ENCODE results near the gene ZG16.
"Not testable (repeated sequence)": the region's sequence is repeated elsewhere in the genome, so short reads cannot be mapped to it uniquely, and the experiment has no call there.

Gene ZG16

DNA sequence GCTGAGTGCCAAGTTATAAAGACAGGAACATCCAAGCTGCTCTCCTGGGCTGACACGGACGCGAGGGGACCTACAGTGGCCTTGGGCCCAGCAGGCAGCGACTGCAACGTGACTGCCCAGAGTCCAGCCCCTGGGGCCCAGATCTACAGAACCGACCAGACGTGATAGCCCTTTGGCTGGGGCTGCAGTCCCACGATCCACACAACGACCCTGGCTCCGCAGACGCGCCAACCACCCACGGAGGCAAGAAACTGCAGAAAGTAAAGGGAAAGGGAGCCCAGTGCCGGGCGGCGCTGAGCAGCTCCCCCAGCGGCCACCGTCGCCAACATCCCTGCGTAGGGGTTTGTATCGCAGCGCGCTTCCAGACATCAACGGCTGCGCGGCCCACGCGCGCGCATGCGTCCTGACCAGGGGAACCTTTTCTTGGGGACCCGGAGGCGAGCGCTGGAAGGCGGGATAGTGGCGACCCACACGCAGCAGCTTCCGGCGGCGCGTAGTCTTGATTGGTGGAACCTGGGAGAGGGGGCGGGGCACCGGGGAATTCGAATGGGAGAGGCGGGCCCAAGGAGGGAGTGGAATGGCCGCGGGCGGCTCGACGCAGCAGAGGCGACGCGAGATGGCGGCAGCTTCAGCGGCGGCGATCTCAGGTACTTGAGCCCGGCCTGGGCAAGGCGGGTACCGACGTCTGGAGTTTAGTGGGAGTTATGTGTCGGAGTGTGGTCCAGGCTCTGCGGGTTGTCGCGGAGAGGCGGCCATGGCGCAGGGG lies 12.3 kb downstream of the ZG16 start, which contains the start of gene KIF22:
Gene KIF22, plus strand, starts transcription at position 569 of the 766 bp plus-strand sequence. Its CDS starts 9 bp downstream, at position 578.
- Mint-ChIP-seq H3K27me3 (no peaks in the 10 kb centered on the region), H3K4me1 (peaks cover 52% of the 10 kb centered on the region), H3K4me3 (peak within 1 kb of the TSS; percentile 91 to 95), H3K9me3 (no peaks in the 10 kb centered on the region), H3K27ac (peak within 1 kb of the TSS; percentile 98 to 100)
- ATAC-seq, result peak; percentile 98
- DNase-seq, result peak; percentile 100

DNA sequence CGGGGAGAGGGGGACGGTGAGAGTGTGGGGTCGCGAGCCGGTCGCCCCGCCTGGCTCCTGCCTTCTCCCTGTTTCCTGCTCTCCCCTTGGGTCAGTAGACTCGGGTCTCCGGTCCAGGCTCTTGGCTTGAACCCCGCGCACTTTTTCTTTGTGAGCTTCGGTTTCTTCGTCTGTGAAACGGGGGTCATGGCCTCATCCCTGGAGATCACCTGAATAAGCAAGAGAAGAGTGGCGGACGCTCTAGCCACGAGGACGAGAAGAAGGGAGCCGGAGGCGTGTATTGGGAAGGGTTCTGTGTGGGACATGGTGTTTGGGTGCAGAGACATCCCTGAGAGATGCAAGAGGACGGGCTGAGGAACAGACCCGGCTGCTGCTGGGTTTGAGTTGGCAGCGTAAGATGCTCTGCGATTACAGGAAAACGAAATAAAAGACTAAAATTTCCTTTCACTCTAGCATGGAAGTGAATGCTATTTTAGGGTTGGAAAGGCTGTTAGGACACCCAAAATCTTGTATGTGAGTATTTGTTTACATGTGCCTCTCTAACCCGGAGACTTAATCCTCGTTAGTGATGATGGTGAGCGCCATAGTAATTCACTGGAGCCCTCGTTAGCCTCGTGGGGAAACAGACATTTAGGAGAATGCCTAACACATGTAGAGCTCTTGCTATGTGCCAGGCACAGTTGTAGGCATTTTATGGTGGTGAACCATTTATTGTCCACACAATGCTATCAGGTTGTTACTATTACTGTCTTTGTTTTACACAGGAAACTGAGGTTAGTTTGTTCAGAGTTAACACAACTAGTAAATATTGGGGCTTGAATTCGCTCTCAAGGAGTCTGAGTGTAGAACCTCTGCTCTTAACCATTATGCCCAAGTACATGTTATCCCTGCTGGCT lies 13.1 kb downstream of the ZG16 start:
- peak overlapping the region; percentile 91 to 95 for H3K4me3 Mint-ChIP-seq
- peak; percentile 21 for ATAC-seq
- H3K27me3 Mint-ChIP-seq, result no peaks in the 10 kb centered on the region
- H3K9me3 Mint-ChIP-seq, result no peaks in the 10 kb centered on the region
- peaks cover 48% of the 10 kb centered on the region for H3K4me1 Mint-ChIP-seq
- peak overlapping the region; percentile 98 to 100 for H3K27ac Mint-ChIP-seq
- DNase-seq, result no peak

DNA sequence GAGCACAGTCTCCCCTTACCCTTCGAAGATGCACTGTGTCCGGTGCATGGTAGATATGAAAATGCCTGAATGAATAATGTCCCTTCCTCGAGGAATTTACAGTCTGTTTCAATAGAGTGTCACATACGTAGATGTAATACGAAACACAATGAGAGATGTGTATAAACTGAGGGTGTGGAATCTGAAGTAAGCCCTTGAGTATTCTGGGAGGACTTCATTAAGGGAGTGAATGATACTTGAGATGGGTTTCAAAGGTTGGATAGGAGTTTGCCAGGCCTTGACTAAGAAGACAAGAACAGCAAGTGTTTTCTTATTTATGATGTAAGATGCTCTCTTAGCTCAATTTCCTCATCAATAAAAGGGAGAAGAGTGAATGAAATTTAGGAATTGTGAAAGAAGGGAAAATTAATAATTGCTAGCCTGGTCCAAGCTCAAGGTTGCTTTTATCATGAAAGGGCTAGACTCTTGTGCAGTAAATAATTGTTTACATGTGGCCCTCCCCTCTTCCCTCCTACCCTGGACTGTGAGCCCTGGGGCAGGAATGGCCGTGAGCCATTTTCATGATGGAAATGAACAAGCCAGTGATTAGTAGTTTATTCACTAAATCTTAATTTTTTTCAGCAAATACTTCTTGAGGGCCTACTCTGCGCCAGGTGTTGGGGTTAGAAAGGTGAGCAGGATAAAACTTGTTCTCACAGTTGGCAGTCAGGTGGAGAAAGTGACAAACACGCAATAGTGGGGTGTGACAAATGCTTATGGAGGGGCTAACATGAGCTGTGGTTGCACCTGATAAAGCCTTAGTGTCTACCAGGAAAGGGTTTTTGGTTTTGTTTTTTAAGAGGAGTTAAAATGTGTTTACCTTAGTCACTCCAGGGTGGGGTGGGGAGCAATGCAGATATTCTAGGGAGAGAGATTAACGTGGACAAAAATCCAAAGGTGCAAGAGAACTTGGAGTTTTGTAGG lies 14.1 kb downstream of the ZG16 start:
- Mint-ChIP-seq H3K27me3 (no peaks in the 10 kb centered on the region), H3K4me1 (peaks cover 48% of the 10 kb centered on the region), H3K9me3 (no peaks in the 10 kb centered on the region), H3K27ac (peak overlapping the region in 1 of 2 donors; percentile 76), H3K4me3 (peak overlapping the region; percentile 91 to 95)
- ATAC-seq (no peak), DNase-seq (no peak)

DNA sequence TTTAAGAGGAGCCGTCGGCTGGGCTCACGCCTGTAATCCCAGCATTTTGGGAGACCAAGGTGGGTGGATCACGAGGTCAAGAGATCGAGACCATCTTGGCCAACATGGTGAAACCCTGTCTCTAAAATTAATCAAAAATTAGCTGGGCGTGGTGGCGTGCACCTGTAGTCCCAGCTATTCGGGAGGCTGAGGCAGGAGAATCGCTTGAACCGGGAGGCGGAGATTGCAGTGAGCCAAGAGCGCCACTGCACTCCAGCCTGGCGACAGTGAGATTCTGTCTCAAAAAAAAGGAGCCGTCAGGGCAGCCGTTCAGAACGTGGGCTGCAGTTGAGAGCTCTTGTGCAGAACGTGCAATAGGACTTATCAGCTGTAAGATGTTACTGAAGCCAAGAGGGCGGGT lies 15.1 kb downstream of the ZG16 start:
- not testable (repeated sequence) for H3K27me3 Mint-ChIP-seq, H3K9me3 Mint-ChIP-seq, ATAC-seq, DNase-seq
- peaks cover 48% of the 10 kb centered on the region for H3K4me1 Mint-ChIP-seq
- H3K4me3 Mint-ChIP-seq, result peak overlapping the region; percentile 91 to 95
- peak overlapping the region; percentile 23 to 49 for H3K27ac Mint-ChIP-seq

DNA sequence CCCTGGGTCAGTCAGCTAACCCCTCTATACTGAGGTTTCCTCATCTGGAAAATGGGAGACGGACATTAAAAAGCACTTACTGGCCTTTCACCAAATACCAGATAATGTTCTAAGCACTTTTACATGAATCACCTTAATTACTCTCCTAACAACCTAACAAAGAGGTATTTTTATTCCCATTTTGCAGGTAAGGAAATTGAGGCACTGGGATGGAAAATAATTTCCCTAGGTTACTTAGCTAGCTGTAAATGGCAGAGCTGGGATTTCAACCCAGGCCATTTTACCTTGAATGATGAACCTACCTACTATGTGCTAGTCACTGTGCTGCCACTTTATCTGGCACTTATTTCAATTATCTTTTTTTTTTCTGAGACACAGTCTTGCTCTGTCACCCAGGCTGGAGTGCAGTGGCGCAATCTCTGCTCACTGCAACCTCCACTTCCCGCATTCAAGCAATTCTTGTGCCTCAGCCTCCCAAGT lies 16.2 kb downstream of the ZG16 start:
- no peak overlapping the region for H3K4me3 Mint-ChIP-seq
- H3K9me3 Mint-ChIP-seq, result no peaks in the 10 kb centered on the region
- H3K27ac Mint-ChIP-seq, result no peak overlapping the region
- H3K27me3 Mint-ChIP-seq, result no peaks in the 10 kb centered on the region
- peaks cover 42% of the 10 kb centered on the region for H3K4me1 Mint-ChIP-seq
- ATAC-seq (no peak), DNase-seq (no peak)

DNA sequence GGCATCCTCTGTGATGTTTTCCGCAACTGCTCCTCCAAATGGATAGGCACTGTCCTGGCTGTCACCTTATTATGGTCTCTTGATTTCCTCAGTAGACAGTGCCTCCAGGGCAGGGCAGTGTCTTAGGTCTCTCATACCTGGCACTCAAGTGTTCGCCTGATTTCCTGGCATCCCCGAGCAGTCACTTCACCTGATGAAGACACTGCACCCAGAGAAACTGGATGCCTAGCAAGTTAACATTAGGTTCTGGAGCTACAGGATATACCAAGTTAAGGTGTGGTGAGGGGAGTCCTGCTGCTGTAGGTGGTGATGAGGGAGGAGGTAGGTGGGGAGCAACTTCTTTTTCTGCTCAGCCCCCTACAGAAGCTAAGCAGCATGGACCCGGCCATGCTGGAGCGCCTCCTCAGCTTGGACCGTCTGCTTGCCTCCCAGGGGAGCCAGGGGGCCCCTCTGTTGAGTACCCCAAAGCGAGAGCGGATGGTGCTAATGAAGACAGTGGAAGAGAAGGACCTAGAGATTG lies 24.4 kb downstream of the ZG16 start:
- Mint-ChIP-seq H3K4me3 (no peak overlapping the region), H3K9me3 (no peaks in the 10 kb centered on the region), H3K27me3 (no peaks in the 10 kb centered on the region), H3K4me1 (peaks cover 42% of the 10 kb centered on the region), H3K27ac (peak overlapping the region in 1 of 2 donors; percentile 77)
- ATAC-seq (no peak), DNase-seq (no peak)

DNA sequence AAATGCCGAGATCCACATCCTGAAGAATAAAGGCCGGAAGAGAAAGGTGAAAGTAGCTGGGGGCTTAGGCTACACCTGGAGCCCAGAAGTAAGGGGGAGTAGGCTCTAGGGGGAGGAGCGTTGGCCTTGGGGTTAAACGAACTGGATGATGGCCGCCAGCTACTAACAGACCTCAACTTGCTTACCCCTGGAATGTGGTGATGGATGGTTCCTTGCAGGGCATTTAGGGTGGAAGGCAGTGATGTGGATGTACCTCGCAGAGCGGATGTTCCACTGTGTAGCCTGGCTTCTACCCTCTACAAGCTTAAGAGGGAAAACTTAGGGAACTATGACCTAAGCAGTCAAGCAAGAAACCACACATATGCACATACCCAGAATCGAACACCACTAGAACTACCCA lies 26.0 kb downstream of the ZG16 start:
- H3K27me3 Mint-ChIP-seq, result no peaks in the 10 kb centered on the region
- peak overlapping the region; percentile 91 to 93 for H3K27ac Mint-ChIP-seq
- H3K4me1 Mint-ChIP-seq, result peaks cover 54% of the 10 kb centered on the region
- no peak for DNase-seq
- no peak for ATAC-seq
- no peaks in the 10 kb centered on the region for H3K9me3 Mint-ChIP-seq
- H3K4me3 Mint-ChIP-seq, result peak overlapping the region; percentile 99

DNA sequence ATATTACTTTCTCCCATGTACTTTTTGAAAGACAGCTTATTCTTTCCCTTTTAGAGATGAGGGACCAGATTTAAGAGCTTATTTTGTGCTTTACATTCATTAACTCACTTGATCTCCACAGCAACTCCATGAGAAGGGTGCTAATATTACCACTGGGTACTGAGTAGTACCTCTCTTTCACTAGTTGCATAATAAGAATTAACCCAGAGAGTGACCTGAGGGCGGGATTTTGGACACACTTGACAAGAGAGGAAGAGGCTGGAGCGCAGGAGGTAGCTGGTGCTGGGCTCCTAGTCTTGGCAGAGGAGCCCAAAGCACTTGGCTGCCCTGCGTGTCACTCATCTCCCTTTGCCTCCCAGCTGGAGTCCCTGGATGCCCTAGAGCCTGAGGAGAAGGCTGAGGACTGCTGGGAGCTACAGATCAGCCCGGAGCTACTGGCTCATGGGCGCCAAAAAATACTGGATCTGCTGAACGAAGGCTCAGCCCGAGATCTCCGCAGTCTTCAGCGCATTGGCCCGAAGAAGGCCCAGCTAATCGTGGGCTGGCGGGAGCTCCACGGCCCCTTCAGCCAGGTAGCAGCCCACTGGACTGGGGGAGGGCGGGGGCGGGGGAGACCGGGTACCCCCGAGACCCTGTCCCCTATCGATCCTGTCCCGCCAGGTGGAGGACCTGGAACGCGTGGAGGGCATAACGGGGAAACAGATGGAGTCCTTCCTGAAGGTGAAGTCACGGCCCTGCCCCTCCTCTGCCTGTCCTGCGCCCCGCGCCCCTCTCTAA lies 26.6 kb downstream of the ZG16 start:
- Mint-ChIP-seq H3K27me3 (no peaks in the 10 kb centered on the region), H3K4me1 (peaks cover 58% of the 10 kb centered on the region), H3K4me3 (peak overlapping the region; percentile 99), H3K27ac (peak overlapping the region; percentile 100), H3K9me3 (no peaks in the 10 kb centered on the region)
- no peak for DNase-seq
- no peak for ATAC-seq

DNA sequence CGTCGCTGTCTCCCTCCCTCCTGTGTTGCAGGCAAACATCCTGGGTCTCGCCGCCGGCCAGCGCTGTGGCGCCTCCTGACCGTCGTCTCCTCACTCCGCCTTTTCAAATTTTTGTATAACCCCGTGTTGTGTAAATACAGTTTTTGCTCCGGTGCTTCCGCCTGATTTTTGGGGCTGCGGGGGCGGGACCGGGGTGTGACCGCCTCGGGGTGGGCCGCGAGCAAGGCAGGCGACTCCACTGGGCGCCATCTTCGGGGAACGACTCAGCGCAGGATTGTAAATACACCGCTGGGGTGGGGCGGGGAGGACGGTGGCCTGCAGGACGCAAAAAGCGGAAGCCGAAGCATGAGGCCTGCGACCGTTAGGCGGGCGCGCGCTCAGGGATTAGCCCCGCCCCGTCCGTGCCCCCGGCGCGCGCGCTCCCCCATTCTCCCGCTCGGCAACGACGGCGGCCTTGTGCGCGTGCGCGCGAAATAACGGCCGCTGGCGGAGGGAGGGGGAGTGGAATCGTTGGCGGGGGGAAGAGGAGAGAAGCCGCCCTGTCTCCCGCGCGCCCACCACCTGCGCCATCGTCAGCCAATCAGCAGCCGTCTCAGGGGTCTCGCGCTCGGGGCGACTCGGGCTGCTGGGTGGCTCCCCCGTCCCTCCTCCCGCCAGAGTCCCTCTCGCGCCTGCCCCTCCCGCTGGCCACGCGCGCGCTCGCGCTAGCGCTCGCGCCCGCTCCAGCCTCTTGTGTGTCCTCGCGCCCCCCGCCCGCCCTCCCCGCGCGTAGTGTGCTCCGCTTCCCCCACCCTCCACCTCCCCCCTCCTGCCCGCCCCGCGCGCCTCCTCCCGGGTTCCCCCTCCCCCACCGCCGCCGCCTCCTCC lies 27.4 kb downstream of the ZG16 start:
- Mint-ChIP-seq H3K4me1 (peaks cover 67% of the 10 kb centered on the region), H3K4me3 (peak overlapping the region; percentile 99), H3K9me3 (no peaks in the 10 kb centered on the region), H3K27ac (peak overlapping the region; percentile 100), H3K27me3 (no peaks in the 10 kb centered on the region)
- ATAC-seq (peak; percentile 74), DNase-seq (peak; percentile 98 to 99)

DNA sequence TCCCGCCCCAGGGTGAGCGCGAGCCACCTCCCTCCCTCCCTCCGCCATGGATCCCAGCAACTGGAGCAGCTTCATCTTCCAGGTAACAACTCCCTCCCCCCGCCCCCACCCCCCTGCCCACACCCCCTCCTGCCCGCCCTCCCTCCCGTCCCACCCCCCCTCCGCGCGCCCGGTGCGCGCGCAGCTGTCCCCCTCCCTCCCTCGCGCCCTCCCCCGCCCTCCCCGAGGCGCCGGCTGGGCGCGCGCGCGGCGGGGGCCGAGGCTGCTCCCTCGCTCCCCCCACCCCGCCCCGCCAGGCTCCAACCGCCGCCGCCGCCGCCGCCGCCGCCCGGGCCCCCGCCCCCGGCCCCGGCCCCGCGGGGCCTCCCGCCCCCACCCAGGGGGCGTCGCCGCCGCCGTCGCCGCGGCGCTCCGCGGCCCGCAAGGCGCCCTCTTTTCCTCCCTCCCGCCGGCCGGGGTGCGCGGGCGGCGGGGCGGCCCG lies 28.1 kb downstream of the ZG16 start, which contains the start of gene MAZ:
Gene MAZ, plus strand, starts transcription at position 431 of the 481 bp plus-strand sequence. CDS start 173 bp downstream, outside the sequence.
- peak within 1 kb of the TSS; percentile 99 for H3K4me3 Mint-ChIP-seq
- no peak for DNase-seq
- H3K27me3 Mint-ChIP-seq, result no peaks in the 10 kb centered on the region
- H3K9me3 Mint-ChIP-seq, result no peaks in the 10 kb centered on the region
- no peak for ATAC-seq
- peaks cover 68% of the 10 kb centered on the region for H3K4me1 Mint-ChIP-seq
- H3K27ac Mint-ChIP-seq, result peak within 1 kb of the TSS; percentile 100

DNA sequence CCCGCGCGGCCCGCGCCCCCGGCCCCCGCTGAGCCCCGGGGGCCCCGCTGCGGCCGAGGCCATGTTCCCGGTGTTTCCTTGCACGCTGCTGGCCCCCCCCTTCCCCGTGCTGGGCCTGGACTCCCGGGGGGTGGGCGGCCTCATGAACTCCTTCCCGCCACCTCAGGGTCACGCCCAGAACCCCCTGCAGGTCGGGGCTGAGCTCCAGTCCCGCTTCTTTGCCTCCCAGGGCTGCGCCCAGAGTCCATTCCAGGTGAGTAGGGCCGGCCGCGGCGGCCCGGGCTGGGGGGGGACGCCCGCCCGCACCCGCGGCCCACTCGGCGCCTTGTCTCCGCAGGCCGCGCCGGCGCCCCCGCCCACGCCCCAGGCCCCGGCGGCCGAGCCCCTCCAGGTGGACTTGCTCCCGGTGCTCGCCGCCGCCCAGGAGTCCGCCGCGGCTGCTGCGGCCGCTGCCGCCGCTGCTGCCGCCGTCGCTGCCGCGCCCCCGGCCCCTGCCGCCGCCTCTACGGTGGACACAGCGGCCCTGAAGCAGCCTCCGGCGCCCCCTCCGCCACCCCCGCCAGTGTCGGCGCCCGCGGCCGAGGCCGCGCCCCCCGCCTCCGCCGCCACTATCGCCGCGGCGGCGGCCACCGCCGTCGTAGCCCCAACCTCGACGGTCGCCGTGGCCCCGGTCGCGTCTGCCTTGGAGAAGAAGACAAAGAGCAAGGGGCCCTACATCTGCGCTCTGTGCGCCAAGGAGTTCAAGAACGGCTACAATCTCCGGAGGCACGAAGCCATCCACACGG lies 28.8 kb downstream of the ZG16 start:
- DNase-seq (peak; percentile 72 to 77), ATAC-seq (no peak)
- Mint-ChIP-seq H3K9me3 (no peaks in the 10 kb centered on the region), H3K27ac (peak overlapping the region; percentile 75 to 96), H3K27me3 (peaks cover under 1% of the 10 kb centered on the region), H3K4me1 (peaks cover 69% of the 10 kb centered on the region), H3K4me3 (peak overlapping the region; percentile 88 to 89)

DNA sequence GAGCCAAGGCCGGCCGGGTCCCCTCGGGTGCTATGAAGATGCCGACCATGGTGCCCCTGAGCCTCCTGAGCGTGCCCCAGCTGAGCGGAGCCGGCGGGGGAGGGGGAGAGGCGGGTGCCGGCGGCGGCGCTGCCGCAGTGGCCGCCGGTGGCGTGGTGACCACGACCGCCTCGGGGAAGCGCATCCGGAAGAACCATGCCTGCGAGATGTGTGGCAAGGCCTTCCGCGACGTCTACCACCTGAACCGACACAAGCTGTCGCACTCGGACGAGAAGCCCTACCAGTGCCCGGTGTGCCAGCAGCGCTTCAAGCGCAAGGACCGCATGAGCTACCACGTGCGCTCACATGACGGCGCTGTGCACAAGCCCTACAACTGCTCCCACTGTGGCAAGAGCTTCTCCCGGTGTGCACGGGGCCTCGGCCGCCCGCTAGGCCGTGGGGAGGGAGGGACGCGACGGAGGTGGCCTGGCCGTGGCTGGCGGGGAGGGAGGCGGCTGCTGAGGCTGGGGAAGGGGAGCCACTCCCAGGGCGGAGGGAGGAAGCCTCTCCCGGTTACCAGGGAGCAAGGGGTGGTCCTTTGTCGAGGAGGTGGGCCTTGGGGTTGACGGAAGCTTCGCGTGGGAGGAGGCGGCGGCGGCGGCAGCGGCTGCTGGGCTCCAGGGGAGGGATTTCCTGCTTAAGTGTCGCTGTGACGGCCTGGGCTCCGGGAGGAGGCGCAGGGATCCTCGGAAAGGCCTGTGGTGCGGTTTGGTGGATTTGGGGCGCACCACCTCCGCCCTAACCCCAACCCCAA lies 29.6 kb downstream of the ZG16 start:
- Mint-ChIP-seq H3K27ac (peak overlapping the region; percentile 75 to 91), H3K27me3 (peaks cover 8% of the 10 kb centered on the region), H3K9me3 (no peaks in the 10 kb centered on the region), H3K4me3 (peak overlapping the region; percentile 88 to 89), H3K4me1 (peaks cover 74% of the 10 kb centered on the region)
- ATAC-seq (peak; percentile 62), DNase-seq (peak; percentile 92)
